ENCODE measurements around the gene CREBBP.

DNA sequence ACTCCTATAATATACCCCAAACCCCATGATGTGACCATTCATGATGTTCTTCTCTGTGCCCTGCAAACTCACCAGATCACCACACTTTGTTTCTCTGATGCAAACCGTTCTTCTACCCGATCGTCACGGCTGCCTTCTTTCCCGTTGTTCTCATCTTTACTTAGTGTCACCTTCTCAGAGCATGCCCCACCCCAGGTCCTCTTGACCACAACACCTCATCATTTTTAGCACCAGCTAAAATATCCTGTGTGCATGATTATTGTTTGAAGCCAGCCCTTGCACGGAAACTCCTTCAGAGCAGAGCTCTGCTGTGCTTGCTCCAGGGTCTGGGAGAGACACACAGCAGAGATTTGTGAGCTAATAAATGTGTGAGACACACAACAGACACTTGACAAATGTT lies 38.9 kb upstream of the CREBBP start:
- TF ChIP-seq POLR2A (IDR thresholded peaks at IDR 0.05) (no peak), POLR2AphosphoS5 (IDR thresholded peaks at IDR 0.05) (no peak)
- TF ChIP-seq, protein P1, sequence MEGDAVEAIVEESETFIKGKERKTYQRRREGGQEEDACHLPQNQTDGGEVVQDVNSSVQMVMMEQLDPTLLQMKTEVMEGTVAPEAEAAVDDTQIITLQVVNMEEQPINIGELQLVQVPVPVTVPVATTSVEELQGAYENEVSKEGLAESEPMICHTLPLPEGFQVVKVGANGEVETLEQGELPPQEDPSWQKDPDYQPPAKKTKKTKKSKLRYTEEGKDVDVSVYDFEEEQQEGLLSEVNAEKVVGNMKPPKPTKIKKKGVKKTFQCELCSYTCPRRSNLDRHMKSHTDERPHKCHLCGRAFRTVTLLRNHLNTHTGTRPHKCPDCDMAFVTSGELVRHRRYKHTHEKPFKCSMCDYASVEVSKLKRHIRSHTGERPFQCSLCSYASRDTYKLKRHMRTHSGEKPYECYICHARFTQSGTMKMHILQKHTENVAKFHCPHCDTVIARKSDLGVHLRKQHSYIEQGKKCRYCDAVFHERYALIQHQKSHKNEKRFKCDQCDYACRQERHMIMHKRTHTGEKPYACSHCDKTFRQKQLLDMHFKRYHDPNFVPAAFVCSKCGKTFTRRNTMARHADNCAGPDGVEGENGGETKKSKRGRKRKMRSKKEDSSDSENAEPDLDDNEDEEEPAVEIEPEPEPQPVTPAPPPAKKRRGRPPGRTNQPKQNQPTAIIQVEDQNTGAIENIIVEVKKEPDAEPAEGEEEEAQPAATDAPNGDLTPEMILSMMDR (IDR thresholded peaks at IDR 0.05 in 8 of 11, conservative IDR thresholded peaks at IDR 0.05 in 3 of 11) = no peak
